ENCODE data around the gene DLG5. TPM values are rescaled to one million over a fixed set of nuclear protein-coding genes. Genes with fewer than 3 reads are reported as not detected.

The DLG5 gene
- total RNA-seq, 2 donors from 2014 or later, result 72.3 to 134 TPM

DNA sequence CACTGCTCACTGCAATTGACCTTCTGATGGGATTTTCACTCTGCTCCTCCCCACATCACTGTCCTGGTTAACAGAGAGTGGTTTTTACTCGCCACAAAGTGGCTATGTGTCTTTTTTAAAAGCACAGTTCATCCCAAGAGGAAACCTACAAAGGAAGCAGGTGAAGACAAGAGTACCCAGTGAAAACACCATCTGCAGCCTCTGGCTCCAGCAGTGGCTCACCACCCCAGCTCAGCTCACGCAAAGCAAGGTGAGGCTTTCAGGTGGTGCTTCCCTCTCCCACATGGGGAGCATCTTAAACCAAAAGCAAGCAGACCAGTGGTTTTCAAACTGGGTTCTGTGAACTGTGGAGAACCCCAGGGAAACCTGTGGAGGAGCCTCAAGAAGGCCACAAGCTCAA lies 14.0 kb downstream of the DLG5 start:
- intact Hi-C loops (cut with DNase I), result no loop called here
- Histone ChIP-seq H3K4me1 (replicated peaks) (peaks cover 16% of the 10 kb centered on the region), H3K36me3 (no peaks in the 10 kb centered on the region), H3K27me3 (replicated peaks; ENCODE audit: insufficient read depth) (no peaks in the 10 kb centered on the region), H3K4me3 (no peak overlapping the region), H3K9me3 (no peaks in the 10 kb centered on the region), H3K27ac (peak overlapping the region; percentile 46 to 64)
- WGBS, result 87% methylated on average over 2 of the region's 2 CpGs
- TF ChIP-seq POLR2AphosphoS5 (IDR thresholded peaks at IDR 0.05) (no peak), CTCF (IDR thresholded peaks at IDR 0.05) (no peak), POLR2A (IDR thresholded peaks at IDR 0.05) (no peak)
- DNase-seq (ENCODE audit: low spot score), result no peak

- TF ChIP-seq POLR2A (IDR thresholded peaks at IDR 0.05) (no peak), POLR2AphosphoS5 (IDR thresholded peaks at IDR 0.05) (peak; percentile 30), CTCF (IDR thresholded peaks at IDR 0.05) (peak in 2 of 4 experiments; percentile 15 to 44)
- no peak overlapping the region for H3K4me3 ChIP-seq
- H3K4me1 ChIP-seq (replicated peaks), result peaks cover 16% of the 10 kb centered on the region
- no peaks in the 10 kb centered on the region for H3K27me3 ChIP-seq (replicated peaks; ENCODE audit: insufficient read depth)
- intact Hi-C loops (cut with DNase I), result no loop called here
- WGBS, result 51% methylated on average over 7 of the region's 7 CpGs
- H3K27ac ChIP-seq, result no peak overlapping the region
- H3K9me3 ChIP-seq, result no peaks in the 10 kb centered on the region
- no peak for DNase-seq (ENCODE audit: low spot score)
- no peaks in the 10 kb centered on the region for H3K36me3 ChIP-seq
Observed at GRCh38 chr10:77911535-77912123, 14.9 kb downstream of the DLG5 start.

- no peak overlapping the region for H3K4me3 ChIP-seq
- H3K4me1 ChIP-seq (replicated peaks), result peaks cover 16% of the 10 kb centered on the region
- no peaks in the 10 kb centered on the region for H3K9me3 ChIP-seq
- H3K27me3 ChIP-seq (replicated peaks; ENCODE audit: insufficient read depth), result no peaks in the 10 kb centered on the region
- H3K27ac ChIP-seq, result peak overlapping the region in 1 of 2 donors; percentile 51
- intact Hi-C loops (cut with DNase I), result no loop called here
- H3K36me3 ChIP-seq, result no peaks in the 10 kb centered on the region
- TF ChIP-seq CTCF (IDR thresholded peaks at IDR 0.05) (no peak), POLR2AphosphoS5 (IDR thresholded peaks at IDR 0.05) (no peak), POLR2A (IDR thresholded peaks at IDR 0.05) (no peak)
- DNase-seq (ENCODE audit: low spot score), result no peak
- 83% methylated on average over 8 of the region's 8 CpGs for WGBS
Observed at GRCh38 chr10:77910524-77911145, 15.9 kb downstream of the DLG5 start.

GRCh38 chr10:77909749-77910375 lies 16.7 kb downstream of the DLG5 start:
- Histone ChIP-seq H3K27ac (peak overlapping the region; percentile 47 to 51), H3K4me1 (replicated peaks) (peaks cover 16% of the 10 kb centered on the region), H3K36me3 (no peaks in the 10 kb centered on the region), H3K27me3 (replicated peaks; ENCODE audit: insufficient read depth) (no peaks in the 10 kb centered on the region), H3K9me3 (no peaks in the 10 kb centered on the region), H3K4me3 (no peak overlapping the region)
- TF ChIP-seq POLR2A (IDR thresholded peaks at IDR 0.05) (no peak), POLR2AphosphoS5 (IDR thresholded peaks at IDR 0.05) (no peak), CTCF (IDR thresholded peaks at IDR 0.05) (no peak)
- no peak for DNase-seq (ENCODE audit: low spot score)
- intact Hi-C loops (cut with DNase I), result no loop called here
- 56% methylated on average over 11 of the region's 11 CpGs for WGBS

Measured in prostate gland (tissue), 2 donors.